Superior temporal gyrus (tissue), 1 donor: ENCODE data around the gene RUVBL2.

Experiments used
- DNase-seq: peaks from one replicate; pipeline ENCODE4 v3.0.0-alpha.2; 2016; ENCODE audit errors: extremely low spot score

Gene RUVBL2

DNA sequence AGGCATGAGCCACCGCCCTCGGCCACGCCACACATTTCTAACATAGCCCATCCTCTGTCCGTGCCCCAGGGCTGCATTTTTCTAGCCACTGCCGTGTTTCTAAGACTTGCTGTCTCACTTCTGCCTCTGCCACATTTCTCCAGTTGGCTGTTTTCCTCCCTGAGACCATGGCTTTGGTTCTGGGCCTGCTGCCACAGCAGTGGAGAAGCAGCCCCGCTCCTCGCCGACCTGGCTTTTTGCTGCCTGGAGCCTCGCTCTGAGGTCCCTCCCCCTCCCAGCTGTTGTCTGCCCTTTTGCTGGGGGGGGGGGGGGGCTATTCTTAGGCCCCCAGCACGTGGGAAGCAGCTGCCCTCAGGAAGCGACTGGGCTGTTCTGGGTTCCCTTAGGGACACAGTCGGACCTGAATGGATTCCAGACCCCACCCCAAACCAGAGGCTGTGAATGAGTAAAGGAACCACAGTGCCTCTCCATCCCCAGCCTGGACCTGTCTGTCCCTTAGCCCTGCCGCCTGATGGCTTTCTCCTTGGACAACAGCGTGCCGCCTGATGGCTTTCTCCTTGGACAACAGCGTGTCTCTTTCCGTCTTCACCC lies 3.9 kb upstream of the RUVBL2 start:
- no peak for DNase-seq

DNA sequence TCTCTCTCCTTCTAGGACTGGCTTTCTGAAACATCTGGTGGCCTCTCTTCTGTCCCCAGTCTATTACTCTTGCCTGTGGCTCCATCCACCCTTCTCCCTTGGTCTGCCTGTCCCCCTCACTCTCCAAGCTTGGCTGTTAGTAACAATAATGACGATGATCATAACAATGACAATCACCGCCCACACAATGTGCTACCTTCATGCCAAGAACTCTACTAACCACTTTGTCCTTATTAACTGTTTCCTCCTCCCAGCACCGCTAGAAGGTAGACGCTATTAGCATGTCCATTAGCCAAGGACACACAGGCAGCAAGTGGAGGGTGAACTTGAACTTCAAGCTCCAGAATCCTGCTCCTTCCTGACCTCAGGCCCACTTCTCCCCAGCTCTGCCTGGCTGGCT lies 3.3 kb upstream of the RUVBL2 start:
- no peak for DNase-seq

DNA sequence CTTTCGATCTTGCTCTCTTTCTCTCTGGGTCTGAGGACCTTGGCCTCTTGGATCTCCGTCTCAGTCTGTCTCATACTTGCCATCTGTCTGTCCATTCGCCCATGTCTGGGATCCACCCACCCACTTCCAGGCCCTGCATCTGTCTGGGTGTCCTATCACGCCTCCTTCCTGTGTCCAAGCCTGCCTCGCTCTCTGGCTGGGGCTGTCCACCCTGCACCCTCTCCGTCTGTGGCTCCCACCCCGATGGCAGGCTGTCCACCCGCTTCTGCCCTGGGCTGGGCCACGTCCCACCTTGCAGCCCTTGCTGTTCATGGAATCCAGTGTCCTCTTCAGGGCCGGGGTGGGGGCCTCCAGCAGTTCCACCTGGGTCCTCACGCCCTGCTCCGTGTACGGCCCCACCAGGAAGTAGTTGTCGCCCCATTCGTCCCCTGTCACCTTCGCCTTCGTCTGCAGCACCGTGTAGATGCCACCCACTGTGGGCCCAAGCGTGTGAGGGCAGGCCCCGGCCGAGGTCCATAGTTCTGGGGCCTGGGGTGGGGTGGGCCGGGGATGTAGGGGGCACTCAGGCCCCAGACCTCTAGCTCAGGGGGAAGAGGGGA lies 2.6 kb upstream of the RUVBL2 start:
- no peak for DNase-seq

DNA sequence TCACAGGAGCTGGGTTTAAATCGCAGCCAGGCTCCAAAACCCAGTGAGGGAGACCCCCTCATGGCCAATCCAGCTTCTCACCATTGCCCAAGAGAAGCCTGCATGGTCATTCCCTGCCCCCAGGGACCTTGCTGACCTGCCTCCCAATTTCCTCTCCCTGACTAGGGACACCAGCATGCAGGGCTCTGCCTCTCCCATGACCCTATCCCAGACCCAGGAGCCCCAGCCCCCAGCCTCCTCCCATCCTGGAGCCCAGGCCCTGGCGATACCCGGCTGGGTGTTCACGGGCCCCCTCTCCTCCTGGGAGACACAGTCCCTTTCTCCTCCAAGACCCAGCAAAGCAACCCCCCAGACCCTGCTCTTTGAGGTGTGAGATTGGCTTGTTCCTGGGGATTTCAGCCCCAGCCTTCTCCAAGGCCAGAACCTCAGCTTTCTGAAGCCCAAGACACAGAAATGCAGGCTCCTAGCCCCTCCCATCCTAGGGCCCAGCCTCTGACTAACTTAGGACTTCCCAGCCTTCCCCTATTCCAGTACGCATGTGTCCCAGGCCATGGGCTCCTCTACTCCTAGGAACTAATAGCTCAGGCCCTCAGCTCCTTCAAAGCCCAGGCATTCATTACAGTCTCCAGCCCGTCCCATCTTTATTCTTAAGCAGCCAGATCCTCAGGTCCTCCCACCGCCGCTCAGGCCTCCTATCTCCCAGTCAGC lies 1.7 kb upstream of the RUVBL2 start:
- peak; percentile 15 for DNase-seq

DNA sequence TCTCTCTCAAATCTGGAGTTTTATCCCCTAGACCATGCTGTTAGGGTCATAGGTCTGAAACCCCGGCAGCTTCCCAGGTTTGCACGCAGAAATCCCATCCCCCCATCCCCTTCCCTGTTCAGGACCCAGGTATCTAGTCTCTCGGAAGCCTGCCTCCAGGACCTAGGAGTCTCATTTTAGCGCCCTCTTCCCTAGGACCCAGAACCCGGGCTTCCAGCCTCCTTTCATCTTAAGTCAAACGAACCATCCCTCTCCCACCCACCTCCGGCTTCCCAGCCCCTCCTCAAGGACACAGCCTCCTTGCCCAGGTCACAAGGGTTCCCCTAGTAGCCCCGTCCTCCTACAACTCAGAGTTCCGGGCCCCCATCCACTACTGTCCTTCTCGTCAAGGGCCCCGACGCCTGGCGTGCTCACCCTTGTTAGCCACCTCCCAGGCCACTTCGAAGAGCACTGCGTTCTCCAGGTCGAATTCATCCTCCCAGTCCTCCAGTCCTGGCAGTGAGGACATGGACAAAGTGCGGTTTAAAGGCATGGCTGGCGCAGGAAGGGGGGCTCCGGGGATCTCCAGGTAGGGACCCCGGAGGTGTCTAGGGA lies 1.0 kb upstream of the RUVBL2 start:
- DNase-seq = peak; percentile 25

DNA sequence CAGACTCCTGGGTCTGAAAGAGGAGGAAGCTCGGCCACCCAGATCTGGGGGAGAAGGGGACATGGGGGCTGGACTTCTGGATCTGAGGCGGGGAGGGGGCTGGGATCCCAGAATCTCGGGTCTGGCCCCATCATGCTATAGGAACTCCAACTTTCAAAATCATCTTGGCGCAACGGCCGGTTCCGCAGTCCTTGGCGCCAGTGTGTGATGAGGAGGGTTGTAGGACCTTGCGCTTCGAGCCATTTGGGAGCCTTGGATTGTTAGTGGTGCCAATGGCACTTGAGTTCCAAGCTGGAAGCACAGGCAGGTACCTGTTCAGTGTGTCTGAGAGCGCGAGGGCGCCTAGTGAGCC lies 324 bp downstream of the RUVBL2 start:
- DNase-seq = peak; percentile 12

DNA sequence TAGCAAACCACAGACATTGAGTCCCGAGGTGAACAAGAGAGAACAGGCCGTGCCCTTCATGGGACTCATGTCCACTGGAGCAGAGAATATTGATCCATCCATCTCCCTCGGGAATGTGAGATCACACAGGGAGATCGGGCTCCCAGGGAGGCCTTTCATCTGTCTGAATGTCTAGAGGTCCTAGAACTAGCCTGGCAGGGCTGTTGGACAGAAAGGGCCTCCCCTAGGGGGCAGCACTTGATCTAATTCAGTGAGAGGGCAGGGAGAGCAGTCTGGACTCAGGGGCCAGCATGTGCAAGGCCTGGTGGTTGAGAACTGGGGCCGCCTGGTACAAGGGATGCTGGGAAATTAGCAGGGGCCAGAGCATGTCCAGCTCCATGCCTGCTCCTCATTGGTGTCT lies 4.3 kb downstream of the RUVBL2 start:
- no peak for DNase-seq

DNA sequence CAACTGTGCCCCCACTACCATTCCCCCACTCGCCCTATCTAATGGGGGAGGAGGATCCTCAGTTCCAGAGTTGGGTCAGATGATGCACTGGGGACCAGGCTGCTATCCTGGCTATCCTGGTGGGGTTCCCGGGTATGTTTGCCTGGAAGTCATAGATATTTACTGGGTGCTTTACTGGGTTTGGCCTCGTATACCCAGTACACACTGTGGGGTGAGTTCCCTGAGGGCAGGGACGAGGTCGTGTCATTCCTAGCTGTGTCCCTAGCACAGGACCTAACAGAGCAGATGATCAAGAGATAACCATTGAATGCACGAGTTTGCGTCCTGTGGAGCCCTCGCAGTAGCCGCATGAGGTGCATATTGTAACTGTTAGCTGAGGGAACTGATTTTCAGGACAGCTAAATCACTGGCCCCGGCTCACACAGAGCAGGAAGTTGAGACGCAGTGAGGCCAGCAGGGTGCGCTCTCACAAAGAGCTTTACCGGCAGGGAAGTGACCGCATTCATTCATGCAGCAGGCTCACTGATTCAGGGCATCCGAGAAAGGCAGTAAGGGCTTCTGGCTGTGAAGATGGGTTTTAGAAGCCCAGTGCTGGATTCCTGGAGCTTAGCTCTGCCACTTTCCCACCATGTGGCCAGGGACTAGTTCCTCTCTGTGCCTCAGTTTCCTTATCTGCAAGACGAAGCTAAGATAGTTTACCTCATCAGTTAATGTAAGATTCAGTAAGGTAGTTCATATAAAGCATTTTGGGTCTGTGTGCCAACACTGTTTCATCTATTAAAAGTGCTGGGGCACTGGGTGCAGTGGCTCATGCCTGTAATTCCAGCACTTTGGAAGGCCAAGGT lies 6.0 kb downstream of the RUVBL2 start:
- DNase-seq = peak; percentile 22

DNA sequence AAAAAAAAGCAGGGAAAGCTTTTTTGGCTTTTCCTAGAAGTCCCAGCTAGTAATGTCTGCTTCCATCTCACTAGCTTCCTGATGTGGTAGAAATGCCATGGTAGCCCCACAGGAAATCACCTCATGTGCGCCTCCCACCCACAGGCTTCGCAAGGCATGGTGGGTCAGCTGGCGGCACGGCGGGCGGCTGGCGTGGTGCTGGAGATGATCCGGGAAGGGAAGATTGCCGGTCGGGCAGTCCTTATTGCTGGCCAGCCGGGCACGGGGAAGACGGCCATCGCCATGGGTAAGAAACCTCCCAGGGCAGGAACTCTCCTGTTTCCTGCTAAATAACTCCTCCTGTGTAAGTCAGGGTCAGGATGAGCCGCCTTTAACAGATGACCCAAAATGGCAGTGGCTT lies 10.4 kb downstream of the RUVBL2 start:
- no peak for DNase-seq

DNA sequence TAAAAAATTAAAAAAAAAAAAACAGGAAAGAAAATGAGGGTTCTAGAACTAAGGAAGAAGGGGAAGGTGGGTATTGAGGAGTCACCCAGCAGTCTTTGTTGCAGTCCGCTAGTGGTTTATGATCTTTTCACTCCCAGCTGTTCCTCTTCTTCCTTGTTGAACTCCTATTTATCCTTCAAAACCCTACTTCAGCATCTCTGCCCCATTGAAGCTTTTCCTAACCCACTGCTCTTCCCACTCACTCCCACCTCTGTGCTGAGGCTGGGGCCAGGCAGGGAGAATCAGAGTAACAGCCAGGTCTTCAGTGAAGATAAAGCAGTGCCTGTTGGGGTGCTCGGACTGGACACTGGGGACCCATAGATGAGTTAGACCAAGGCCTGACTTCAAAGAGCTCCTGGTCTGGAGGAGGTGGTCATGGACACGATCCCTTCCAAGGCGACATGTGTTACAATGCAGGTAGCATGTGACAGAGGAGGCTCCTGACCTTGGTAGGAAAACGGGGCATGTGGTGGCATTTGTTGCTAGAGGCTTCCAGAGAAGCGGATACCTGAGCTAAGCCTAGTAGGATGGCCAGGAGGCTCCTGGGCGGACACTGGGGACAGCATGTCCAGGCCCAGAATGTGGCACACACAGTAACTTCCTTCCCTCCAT lies 11.4 kb downstream of the RUVBL2 start:
- no peak for DNase-seq

DNA sequence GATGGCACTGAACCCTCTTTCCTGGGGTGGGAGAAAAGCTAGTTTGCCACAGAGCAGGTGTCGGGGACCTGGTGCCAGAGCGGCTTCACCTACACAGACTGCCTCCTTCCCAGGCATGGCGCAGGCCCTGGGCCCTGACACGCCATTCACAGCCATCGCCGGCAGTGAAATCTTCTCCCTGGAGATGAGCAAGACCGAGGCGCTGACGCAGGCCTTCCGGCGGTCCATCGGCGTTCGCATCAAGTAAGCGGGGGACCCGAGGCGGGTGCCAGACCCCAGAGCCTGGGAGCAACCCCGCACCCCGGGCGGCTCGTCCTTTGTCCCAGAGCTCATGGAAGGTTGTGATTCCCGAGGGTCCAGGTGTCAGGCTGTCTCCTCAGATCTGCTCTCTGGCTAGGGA lies 13.2 kb downstream of the RUVBL2 start:
- no peak for DNase-seq

DNA sequence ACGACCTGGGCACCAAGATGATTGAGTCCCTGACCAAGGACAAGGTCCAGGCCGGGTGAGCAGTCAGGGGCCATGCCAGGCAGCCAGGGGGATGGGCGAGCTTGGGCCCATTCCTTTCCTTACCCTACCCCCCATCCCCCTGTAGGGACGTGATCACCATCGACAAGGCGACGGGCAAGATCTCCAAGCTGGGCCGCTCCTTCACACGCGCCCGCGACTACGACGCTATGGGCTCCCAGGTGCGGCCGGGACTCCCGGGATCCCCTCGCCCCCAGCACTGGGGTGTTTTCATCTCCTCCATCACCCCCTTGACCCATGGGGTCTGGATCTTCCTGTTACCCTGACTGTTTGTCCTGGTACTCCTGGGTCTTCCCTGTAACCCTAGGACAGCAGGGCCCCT lies 16.1 kb downstream of the RUVBL2 start:
- DNase-seq = no peak

DNA sequence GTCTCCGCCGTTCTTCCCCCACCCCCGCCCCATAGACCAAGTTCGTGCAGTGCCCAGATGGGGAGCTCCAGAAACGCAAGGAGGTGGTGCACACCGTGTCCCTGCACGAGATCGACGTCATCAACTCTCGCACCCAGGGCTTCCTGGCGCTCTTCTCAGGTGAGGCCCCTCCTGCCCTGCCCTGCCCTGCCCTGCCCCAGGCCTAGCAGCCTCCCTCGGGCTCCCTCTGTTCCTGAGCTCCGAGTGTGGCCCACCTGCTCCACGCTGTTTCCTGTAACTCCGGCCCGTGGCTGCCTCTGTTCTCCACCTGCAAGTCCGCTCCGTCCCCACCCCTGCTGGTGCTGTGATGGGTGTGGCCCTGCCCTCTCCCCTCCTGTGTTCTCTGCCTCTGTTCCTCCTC lies 16.8 kb downstream of the RUVBL2 start:
- no peak for DNase-seq

DNA sequence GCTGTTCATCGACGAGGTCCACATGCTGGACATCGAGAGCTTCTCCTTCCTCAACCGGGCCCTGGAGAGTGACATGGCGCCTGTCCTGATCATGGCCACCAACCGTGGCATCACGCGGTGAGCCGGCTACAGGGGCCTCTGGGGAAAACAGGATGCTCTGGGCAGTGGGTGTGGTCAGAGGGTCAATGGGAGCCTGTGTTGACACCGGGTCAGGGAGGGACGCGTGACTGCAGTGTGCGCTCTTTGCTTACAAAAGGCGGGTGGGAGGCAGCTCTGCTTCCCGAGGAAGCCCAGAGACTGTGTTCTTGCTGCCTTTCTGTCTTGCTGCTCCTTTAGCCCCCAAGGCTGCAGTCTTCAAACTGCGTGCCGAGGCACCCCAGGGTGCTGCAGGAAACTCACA lies 17.5 kb downstream of the RUVBL2 start:
- no peak for DNase-seq

DNA sequence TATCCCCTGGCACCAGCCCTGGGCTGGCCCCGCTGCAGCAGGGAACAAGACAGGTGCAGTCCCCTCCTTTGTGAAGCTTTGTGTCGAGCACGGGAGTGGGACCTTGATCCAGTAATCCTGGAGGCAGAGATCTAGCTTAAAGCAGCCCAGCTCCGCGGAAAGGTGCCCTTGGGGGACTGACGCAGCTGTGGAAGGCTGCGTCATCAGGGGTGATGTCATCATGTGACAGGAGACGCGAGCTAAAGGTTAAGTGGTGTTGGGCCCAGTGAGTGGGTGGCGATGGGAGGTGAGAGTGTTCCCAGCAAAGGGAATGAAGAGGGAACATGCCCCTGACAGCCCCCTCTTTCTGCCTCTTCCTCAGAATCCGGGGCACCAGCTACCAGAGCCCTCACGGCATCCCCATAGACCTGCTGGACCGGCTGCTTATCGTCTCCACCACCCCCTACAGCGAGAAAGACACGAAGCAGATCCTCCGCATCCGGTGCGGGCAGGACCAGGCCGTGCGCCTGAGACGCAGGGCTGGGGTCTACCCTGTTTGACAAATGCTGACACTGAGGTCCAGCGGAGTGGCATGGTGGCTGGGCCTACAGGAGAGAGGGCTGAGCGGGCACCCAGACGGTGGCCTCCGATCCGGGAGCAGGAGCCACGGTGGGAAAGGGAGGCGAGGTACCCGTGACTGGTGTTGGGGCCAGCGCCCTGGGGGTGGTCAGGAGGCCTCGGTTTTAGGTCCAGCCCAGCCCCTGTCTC lies 20.6 kb downstream of the RUVBL2 start:
- no peak for DNase-seq

DNA sequence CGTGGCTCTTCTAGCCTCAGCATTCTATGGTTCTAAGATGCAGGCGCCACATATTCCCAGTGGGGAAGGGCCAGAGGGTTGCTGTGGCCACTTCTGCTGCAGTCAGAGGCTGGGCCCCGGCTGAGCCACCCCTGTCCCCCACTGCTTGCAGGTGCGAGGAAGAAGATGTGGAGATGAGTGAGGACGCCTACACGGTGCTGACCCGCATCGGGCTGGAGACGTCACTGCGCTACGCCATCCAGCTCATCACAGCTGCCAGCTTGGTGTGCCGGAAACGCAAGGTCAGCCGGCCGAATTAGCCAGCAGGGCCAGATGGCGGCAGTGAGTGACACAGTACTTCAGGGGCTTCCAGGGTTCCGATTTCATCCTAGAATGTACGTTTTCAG lies 21.2 kb downstream of the RUVBL2 start:
- DNase-seq = no peak

DNA sequence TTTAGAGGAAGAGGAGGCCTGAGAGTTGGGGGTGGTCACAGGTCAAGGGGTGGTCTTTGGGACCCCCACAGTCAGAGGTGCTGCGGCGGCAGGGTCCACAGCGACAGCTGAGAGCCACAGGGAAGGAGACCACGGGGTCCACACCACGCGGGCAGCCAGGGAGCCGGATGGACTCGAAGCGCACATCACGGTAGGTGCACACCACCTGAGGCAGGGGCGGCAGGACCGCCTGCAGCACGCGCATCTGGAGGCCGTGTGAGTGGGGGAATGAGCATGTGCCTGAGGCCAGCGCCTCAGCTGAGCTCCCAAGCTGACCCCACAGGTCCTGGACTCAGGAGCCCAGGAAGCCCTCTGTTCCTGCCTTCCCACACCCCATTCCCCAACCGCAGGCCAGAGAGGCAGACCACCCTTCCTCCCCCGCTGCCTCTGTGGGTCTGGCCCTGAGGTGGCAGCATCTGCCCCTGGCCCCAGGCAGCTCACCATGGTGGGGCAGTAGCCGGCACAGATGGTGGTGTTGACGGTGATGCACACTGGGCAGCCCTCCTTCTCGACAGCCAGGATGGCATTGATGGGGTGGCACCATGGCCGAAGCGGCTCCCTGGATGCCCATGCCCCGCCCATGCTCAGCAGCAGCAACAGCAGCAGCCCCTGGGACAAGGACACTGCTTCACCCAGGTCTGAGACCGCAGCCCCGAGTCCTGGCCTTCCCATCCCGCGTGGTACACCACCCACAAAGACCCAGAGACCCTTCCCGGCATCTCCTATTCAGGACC lies 22.6 kb downstream of the RUVBL2 start:
- DNase-seq = no peak

DNA sequence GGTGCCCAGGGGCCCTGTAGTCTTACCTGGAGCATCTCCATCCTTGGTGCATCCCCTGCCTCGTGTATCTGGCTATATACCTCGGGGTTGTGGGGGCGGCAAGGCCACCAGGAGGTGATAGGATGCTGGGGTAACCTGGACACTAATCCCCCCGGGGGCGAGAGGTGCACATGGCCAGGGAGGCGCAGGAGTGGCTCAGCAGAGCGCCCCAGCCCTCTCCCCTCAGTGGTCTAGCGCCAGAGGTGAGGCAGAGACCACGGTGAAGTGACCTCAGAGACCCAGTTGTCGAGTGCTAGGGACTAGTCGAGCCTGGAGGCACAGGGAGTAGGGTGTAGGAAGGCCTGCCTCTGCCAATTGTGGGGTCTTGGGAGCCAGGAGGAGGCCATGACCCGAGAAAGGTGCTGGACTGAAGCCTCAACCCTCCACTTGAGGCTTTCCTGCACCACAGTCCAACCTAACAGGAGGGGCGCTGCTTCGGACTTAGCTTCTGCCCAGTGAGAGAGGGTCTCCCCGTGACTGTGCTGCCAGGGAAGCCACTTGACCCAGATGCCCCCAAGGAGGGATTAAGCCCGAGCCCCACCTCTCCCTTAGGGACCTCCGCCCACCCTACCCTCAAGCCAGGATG lies 23.5 kb downstream of the RUVBL2 start, which contains the start of gene LHB:
Gene LHB, minus strand, starts transcription at position 51 of the 625 bp plus-strand sequence. Its CDS starts 10 bp downstream, at position 41.
- no peak for DNase-seq

DNA sequence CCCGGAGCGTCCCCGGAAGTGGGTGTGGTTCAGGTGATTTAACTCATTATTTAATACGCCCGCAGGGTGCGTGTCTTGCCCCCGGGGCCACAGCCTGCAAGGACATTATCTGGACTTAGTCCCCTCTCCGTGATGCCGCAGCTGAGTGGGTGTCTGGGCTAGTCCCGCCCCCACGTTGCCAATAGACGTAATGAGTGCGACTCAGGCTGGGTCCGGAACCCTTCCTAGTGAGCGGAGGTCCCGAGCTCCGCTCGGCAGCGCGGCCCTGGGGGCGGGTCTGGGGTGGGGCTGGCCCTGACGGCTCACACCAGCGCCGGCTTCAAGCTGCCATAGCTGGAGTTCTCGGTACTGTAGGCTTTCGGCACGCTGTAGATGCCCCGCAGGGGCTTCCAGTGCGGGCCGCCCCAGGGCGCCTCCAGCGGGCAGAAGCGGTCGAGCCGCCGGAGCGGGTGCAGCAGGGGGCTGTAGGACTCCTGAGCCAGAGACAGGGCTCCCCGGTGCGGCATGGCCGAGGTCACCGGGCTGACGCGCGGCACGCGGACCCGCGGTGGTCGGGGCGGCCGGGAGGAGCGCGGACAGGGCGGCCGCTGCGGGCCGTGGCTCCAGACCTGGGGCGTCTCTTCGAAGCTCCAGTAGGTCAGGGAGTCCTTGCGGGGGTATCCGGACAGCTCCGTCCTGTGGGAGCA lies 24.1 kb downstream of the RUVBL2 start:
- no peak for DNase-seq
